BJ (cell line): ENCODE results near the gene HNRNPH1. TPM values are rescaled to one million over a fixed set of nuclear protein-coding genes. Genes with fewer than 3 reads are reported as not detected.

ENCODE experiments used
- CTCF ChIA-PET: fragments of 350-600 bp; formaldehyde crosslinking; extraction: SDS; loops from one replicate; lab custom pipeline; 2021; ENCODE audit warnings: antibody characterized with exemption, inconsistent platforms; lab: Yijun Ruan, JAX
- POLR2A ChIA-PET: fragments of 300-600 bp; sonication (Branson Sonifier 250); formaldehyde crosslinking; extraction: SDS; loops from one replicate; lab custom pipeline; 2021; ENCODE audit warnings: antibody characterized with exemption; lab: Charles Lee
- DNase-seq: peaks from one replicate; pipeline ENCODE4 v3.0.0-alpha.2; 2011; ENCODE audit warnings: low read depth
- H3K27me3 ChIP-seq: 2 replicates; pipeline ENCODE4 v1.6.0; 2011; ENCODE audit warnings: low read length; ENCODE audit not compliant: control insufficient read depth, insufficient read depth
- H3K36me3 ChIP-seq: 2 replicates; pipeline ENCODE4 v1.5.1; 2011; ENCODE audit warnings: low read length; ENCODE audit not compliant: control insufficient read depth, insufficient read depth
- H3K4me3 ChIP-seq: 2 replicates; pipeline ENCODE4 v1.5.1; 2011; ENCODE audit warnings: low read depth, mild to moderate bottlenecking, control low read depth, low read length
- polyA plus RNA-seq: library from polyadenylated mRNA; depleted of rRNA; stranded (reverse); fragments of >200 nt; gene quantifications from 2 replicates; pipeline ENCODE4 v1.2.3, GENCODE V29; 2011
- TF ChIP-seq, protein P1 (sequence below): IDR thresholded peaks from 2 replicates; pipeline ENCODE4 v1.5.1; 2011; ENCODE audit warnings: low read depth, mild to moderate bottlenecking, control low read depth, inconsistent platforms, low read length, moderate library complexity; ENCODE audit not compliant: insufficient read depth

HNRNPH1 gene
- polyA plus RNA-seq, 1 experiment: 142 TPM

DNA sequence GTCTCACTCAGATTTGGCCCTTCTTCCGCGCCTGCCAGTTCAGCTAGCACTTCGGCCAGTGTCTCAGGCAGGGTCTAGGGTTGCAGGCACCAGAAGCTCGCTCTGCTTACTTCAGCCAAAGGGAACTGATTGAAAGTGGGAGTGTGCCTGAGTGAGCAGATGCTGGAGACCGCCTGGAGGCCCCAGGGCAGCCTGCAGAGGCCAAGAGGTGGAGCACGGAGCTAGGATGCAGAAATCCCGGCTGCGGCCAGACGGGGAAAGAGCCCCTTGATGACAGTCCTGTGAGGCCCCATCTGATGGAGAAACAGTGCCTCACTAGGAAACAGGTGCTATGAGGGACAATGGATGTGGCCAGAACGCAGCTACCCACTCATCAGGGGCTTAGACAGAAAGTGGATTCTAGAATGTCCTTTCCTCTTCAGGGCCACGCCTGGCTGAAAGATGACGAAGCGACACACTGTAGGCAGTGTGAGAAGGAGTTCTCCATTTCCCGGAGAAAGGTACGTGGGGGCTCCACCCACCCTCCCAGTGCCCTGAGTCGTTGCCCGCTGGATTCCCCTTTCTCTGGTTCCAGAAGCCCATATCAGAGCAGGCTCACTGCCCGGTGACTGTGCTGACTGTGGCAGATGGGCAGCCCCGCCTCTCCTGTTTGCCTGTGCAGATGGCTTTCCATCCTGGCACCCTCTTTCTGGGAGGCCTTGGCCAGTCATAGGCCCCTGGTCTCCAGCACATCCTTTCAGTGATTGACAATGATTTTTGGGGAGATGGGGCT lies 16.1 kb downstream of the HNRNPH1 start:
- ChIA-PET POLR2A (interaction anchor here (1.3 kb wide), 1 partner anchor 16 kb away, joined by 5 read pairs; the partner anchor contains the start of gene HNRNPH1), CTCF (interaction anchor here (1.4 kb wide), 1 partner anchor 8 kb away, joined by 3 read pairs; no protein-coding TSS in a partner anchor)
- H3K36me3 ChIP-seq: peaks cover 36% of the 10 kb centered on the region

DNA sequence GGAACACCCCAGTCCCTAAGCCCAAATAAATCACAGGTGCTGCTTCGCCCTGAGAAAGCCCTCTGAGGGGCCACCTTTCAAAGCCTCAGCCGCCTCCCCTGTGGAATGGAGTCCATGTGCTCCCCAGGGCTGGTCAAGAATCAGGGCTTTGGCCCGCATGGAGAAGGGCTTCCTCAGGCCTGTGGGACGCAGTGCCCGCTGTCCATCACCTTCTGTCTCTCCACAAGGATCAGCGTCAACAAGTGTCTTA lies 16.6 kb downstream of the HNRNPH1 start:
- TF ChIP-seq, protein P1, sequence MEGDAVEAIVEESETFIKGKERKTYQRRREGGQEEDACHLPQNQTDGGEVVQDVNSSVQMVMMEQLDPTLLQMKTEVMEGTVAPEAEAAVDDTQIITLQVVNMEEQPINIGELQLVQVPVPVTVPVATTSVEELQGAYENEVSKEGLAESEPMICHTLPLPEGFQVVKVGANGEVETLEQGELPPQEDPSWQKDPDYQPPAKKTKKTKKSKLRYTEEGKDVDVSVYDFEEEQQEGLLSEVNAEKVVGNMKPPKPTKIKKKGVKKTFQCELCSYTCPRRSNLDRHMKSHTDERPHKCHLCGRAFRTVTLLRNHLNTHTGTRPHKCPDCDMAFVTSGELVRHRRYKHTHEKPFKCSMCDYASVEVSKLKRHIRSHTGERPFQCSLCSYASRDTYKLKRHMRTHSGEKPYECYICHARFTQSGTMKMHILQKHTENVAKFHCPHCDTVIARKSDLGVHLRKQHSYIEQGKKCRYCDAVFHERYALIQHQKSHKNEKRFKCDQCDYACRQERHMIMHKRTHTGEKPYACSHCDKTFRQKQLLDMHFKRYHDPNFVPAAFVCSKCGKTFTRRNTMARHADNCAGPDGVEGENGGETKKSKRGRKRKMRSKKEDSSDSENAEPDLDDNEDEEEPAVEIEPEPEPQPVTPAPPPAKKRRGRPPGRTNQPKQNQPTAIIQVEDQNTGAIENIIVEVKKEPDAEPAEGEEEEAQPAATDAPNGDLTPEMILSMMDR: no peak
- POLR2A ChIA-PET: interaction anchor here (0.6 kb wide), 1 partner anchor 65 kb away, joined by 6 read pairs; no protein-coding TSS in a partner anchor
- CTCF ChIA-PET: interaction anchor here (1.4 kb wide), 1 partner anchor 9 kb away, joined by 3 read pairs; no protein-coding TSS in a partner anchor
- DNase-seq: no peak
- Histone ChIP-seq H3K4me3 (no peak overlapping the region), H3K27me3 (no peaks in the 10 kb centered on the region), H3K36me3 (peaks cover 38% of the 10 kb centered on the region)

More for the DNA sequence above, 16.1 kb downstream of the HNRNPH1 start:
- H3K4me3 ChIP-seq: no peak overlapping the region
- no peaks in the 10 kb centered on the region for H3K27me3 ChIP-seq
- TF ChIP-seq, protein P1: no peak
- no peak for DNase-seq

DNA sequence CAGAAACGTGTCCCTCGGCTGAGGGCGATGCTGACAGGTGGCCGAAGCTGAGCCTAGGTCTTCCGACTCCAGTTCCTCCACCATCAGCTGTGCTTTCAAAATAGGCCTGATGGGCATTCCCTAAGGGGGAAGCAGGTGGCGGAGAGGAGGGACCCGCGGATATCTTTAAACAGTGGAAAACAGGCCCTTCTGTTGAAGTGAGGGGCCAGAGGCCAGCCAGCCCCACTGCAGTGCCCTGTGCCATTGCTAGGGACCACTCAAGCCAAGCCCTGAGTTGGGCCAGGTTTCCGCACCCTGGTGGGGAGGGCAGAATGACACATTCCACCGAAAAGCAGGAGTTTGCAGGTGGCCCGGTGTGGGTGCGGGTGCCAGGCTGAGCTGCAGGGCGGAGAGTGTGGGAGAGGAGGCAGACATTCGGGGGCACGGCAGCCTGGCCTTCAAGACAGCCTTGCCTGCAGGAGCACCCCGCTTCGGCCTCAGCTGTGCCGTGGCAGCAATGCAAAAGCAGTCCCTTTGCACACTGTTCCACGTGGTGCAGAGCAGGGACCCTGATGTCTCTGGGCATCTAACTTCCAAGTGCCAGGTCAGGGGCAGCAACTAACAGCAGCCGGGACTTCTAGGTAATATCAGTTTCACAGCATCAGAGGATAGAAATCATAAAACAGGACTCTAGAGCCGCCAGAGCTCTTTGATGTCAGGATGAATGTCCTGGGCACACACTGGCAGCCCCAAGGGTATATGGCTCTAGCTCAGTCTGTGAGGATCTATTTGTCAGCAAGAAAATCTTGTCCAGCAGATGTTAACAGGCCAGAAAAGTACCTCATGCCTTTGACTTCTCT lies 17.2 kb downstream of the HNRNPH1 start:
- Histone ChIP-seq H3K36me3 (peaks cover 36% of the 10 kb centered on the region), H3K27me3 (no peaks in the 10 kb centered on the region), H3K4me3 (no peak overlapping the region)
- CTCF ChIA-PET: interaction anchor here (1.4 to 1.9 kb wide), 2 partner anchors 9 to 18 kb away, joined by 3 to 8 read pairs; partner anchors contain the start of gene HNRNPH1
- TF ChIP-seq, protein P1: no peak
- no peak for DNase-seq
- POLR2A ChIA-PET: interaction anchor here (0.6 kb wide), 1 partner anchor 66 kb away, joined by 6 read pairs; no protein-coding TSS in a partner anchor

DNA sequence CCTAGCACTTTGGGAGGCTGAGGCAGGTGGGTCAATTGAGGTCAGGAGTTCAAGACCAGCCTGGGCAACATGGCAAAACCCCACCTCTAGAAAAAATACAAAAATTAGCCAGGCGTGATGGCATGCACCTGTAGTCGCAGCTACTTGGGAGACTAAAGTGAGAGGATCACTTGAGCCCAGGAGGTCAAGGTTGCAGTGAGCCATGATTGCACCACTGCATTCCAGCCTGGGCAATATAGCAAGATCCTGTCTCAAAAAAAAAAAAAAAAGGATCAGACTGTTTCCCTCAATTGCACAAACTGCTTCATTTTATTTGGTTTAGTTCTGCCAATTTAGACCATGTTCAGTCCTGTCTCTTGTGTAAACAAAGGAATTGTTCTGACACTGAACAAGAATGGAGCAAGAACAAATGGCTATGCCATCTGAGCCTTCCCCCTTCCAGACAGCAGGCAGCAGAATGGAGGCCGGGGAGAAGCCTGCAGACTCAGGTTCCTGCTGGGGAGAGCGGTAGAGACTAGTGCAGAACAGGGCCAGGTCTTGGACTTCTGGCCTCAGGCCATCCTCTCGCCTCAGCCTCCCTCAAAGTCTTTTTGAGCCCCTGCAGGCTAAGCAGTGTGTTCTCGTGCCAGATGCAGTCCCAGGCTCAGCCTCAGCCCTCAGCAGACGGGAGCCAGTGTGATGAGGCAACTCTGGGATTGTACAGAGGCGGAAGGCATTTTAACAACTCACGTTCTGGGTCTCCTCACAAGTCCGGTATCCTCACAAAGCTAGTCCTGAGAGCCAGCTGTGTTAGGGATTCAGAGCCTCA lies 18.2 kb downstream of the HNRNPH1 start:
- peaks cover 31% of the 10 kb centered on the region for H3K36me3 ChIP-seq

More for the DNA sequence above, 18.2 kb downstream of the HNRNPH1 start:
- CTCF ChIA-PET: interaction anchor here (0.6 to 1.9 kb wide), 2 partner anchors 19 to 723 kb away, joined by 3 to 8 read pairs; partner anchors contain the start of gene HNRNPH1
- TF ChIP-seq, protein P1: no peak
- Histone ChIP-seq H3K27me3 (no peaks in the 10 kb centered on the region), H3K4me3 (no peak overlapping the region)
- POLR2A ChIA-PET: no interaction called here
- no peak for DNase-seq
